CD4-positive, alpha-beta T cell treated with Interleukin-6 for 4 hours (primary cell): ENCODE measurements around the gene CLCN3.
"Not testable (repeated sequence)": the region's sequence is repeated elsewhere in the genome, so short reads cannot be mapped to it uniquely, and the experiment has no call there.

Experiments
- DNase-seq: peaks from one replicate; pipeline ENCODE4 v3.0.0-alpha.2; 2020; ENCODE audit warnings: mixed read lengths

Gene CLCN3

GRCh38 chr4:169619958-169620879 lies at the start of gene CLCN3:
Gene CLCN3 (plus strand): TSS chr4:169620578. CDS start chr4:169635929, 15,351 bp downstream.
- DNase-seq, result peak; percentile 94

GRCh38 chr4:169571012-169571411 lies 49.4 kb upstream of the CLCN3 start:
- not testable (repeated sequence) for DNase-seq

- DNase-seq, result no peak
Measured at GRCh38 chr4:169571435-169571834, 48.9 kb upstream of the CLCN3 start.

GRCh38 chr4:169573889-169574288 lies 46.5 kb upstream of the CLCN3 start:
- DNase-seq, result no peak

GRCh38 chr4:169582203-169582602 lies 38.2 kb upstream of the CLCN3 start:
- DNase-seq, result no peak

- DNase-seq, result no peak
Measured at GRCh38 chr4:169582706-169583105, 37.7 kb upstream of the CLCN3 start.

- DNase-seq, result no peak
Measured at GRCh38 chr4:169583563-169583962, 36.8 kb upstream of the CLCN3 start.

GRCh38 chr4:169593050-169593560 lies 27.3 kb upstream of the CLCN3 start:
- DNase-seq, result no peak

- DNase-seq, result no peak
Measured at GRCh38 chr4:169594560-169595195, 25.7 kb upstream of the CLCN3 start.

- DNase-seq, result no peak
Measured at GRCh38 chr4:169601016-169601771, 19.2 kb upstream of the CLCN3 start.

GRCh38 chr4:169603312-169603711 lies 17.1 kb upstream of the CLCN3 start:
- no peak for DNase-seq

GRCh38 chr4:169604131-169604900 lies 16.1 kb upstream of the CLCN3 start:
- DNase-seq, result peak; percentile 26

- no peak for DNase-seq
Measured at GRCh38 chr4:169604903-169605331, 15.5 kb upstream of the CLCN3 start.

GRCh38 chr4:169611157-169611556 lies 9.2 kb upstream of the CLCN3 start:
- no peak for DNase-seq

GRCh38 chr4:169611991-169612870 lies 8.1 kb upstream of the CLCN3 start, which contains the start of gene NEK1:
Gene NEK1 (minus strand): TSS chr4:169612583. CDS start chr4:169602630, 9,953 bp downstream.
- DNase-seq, result peak; percentile 92

- DNase-seq, result peak; percentile 76
Measured at GRCh38 chr4:169612871-169613859, 7.2 kb upstream of the CLCN3 start.

GRCh38 chr4:169615467-169616106 lies 4.8 kb upstream of the CLCN3 start:
- DNase-seq, result no peak

- DNase-seq, result no peak
Measured at GRCh38 chr4:169616846-169617245, 3.5 kb upstream of the CLCN3 start.

- DNase-seq, result no peak
Measured at GRCh38 chr4:169617306-169617705, 3.1 kb upstream of the CLCN3 start.
